Measurements from ENCODE around the gene CBLN3.

Gene CBLN3

GRCh38 chr14:24385524-24385923, 43.9 kb downstream of the CBLN3 start:
- FAIRE-seq (no peak), DNase-seq (ENCODE audit: insufficient read length, low spot score) (no peak)
- no peak for TF ChIP-seq CTCF (IDR thresholded peaks at IDR 0.05; ENCODE audit: insufficient read depth, missing control alignments)

- FAIRE-seq (no peak), DNase-seq (ENCODE audit: insufficient read length, low spot score) (no peak)
- TF ChIP-seq CTCF (IDR thresholded peaks at IDR 0.05; ENCODE audit: insufficient read depth, missing control alignments): no peak
These were observed 45.3 kb downstream of the CBLN3 start for GRCh38 chr14:24384169-24384568.

- DNase-seq (ENCODE audit: insufficient read length, low spot score): no peak
- no peak for FAIRE-seq
- TF ChIP-seq CTCF (IDR thresholded peaks at IDR 0.05; ENCODE audit: insufficient read depth, missing control alignments): no peak
These were observed 47.5 kb downstream of the CBLN3 start for GRCh38 chr14:24382064-24382371.

- DNase-seq (ENCODE audit: insufficient read length, low spot score) (no peak), FAIRE-seq (no peak)
- TF ChIP-seq CTCF (IDR thresholded peaks at IDR 0.05; ENCODE audit: insufficient read depth, missing control alignments): no peak
These were observed 48.0 kb downstream of the CBLN3 start for GRCh38 chr14:24381363-24382063.

- DNase-seq (ENCODE audit: insufficient read length, low spot score) (no peak), FAIRE-seq (no peak)
- no peak for TF ChIP-seq CTCF (IDR thresholded peaks at IDR 0.05; ENCODE audit: insufficient read depth, missing control alignments)
These were observed 49.3 kb downstream of the CBLN3 start for GRCh38 chr14:24379907-24380730.

GRCh38 chr14:24378981-24379906, 50.2 kb downstream of the CBLN3 start:
- TF ChIP-seq CTCF (IDR thresholded peaks at IDR 0.05; ENCODE audit: insufficient read depth, missing control alignments): no peak
- no peak for FAIRE-seq
- DNase-seq (ENCODE audit: insufficient read length, low spot score): no peak

All from D721Med (cell line).